Measurements from ENCODE around the gene PAN2. TPM values are rescaled to one million over a fixed set of nuclear protein-coding genes. Genes with fewer than 3 reads are reported as not detected.
"Not testable (repeated sequence)": the region's sequence is repeated elsewhere in the genome, so short reads cannot be mapped to it uniquely, and the experiment has no call there.

Gene PAN2
- total RNA-seq, 1 donor from 2014 or later, result 55.6 TPM

DNA sequence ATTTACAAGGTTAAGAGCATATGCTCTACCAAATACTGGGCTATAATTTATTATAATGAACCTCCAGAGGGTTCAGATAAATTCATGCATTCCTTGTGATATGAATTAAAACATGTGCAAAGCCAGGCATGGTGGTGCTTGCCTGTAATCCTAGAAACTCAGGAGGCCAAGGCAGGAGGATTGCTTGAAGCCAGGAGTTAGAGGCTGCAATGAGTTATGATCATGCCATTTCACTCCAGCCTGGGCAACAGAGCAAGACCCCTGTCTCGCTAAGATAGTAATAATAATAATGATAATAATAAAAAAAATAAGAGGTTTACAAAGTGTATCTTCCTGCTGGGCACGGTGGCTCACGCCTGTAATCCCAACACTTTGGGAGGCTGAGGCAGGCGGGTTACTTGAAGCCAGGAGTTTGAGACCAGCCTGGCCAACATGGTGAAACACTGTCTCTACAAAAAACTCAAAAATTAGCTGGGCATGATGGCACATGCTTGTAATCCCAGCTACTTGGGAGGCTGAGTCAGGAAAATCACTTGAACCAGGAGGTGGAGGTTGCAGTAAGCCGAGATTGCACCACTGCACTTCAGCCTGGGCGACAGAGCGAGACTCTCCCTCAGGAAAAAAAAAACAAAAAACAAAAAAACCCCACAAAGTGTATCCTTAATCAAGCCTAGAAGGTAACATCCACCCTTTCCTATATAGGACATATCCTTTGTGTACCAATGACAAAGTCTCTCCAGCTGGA lies 26.4 kb downstream of the PAN2 start:
- no peak for DNase-seq (ENCODE audit: low spot score)

DNA sequence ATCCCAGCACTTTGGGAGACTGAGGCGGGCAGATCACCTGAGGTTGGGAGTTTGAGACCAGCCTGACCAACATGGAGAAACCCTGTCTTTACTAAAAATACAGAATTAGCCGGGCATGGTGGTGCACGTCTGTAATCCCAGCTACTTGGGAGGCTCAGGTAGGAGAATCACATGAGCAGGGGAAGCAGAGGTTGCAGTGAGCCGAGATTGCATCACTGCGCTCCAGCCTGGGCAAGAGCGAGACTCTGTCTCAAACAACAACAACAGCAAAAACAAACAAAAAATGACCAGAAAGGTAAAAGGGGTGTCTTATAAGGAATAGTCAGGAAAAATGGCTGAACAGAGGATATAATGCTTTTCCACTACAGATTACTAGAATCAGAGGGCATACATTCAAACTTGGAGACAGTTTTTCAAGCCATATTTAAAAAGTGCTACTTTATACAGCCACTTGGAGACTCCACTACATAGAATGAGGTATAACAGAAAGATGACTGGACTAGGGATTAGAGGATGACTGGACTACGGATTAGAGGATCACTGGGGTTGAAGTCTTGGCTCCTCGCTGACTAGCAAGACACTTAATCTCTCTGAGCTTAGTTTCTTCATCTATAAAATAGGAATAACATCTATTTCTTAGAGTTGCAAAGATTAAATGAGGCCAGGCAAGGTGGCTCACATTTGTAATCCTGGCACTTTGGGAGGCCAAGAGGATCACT lies 28.8 kb downstream of the PAN2 start:
- peak; percentile 66 for DNase-seq (ENCODE audit: low spot score)

DNA sequence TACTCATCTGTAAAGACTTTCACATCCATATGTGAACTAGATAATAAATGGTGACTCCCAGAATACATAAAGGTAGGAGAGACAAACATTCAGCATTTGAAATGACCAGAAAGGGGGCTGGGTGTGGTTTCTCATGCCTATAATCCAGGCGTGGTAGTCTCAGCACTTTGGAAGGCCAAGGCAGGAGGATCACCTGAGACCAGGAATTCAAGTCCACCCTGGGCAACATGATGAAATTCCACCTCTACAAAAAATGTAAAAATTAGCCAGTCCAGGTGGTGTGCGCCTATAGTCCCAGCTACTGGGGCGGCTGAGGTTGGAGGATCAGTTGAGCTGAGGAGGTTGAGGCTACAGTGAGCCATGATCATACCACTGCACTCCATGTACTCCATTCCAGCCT lies 29.5 kb downstream of the PAN2 start:
- DNase-seq (ENCODE audit: low spot score), result no peak

DNA sequence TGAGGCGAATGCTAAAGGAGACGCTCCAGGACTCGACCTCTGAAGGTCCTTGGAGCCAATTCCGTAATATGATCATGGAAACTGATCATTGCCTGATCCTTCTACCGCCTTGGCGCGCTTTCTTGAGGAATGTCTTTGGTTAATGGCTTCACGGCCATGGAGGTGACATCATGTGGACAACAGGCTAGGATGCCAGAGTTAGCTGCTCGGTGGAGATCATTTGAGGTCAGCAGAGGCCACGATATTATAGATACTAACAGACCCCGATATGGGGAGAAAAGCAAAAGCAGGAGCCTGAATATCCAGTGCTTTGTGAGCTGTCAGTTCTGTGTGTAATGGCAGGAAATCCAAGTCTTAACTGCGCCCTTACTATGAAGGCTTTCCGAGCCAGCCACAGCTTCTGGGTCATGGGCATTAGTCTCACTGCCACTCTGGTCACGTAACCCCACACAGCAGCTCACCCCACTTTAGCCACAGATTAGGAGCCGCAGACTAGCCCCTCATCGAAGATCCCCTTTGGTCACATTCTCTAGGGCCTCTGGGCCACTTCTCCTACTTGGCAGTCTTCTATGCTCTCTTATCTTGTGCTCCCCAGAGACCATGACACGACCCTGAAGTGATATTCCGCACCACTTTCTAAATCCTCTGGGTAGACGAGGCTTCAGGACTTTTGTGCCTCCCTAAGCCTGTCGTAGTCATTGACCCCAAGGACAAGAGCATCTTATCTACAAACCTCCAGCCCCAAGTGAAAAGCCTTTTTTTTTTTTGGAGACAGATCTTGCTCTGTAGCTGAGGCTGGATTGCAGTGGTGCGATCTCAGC lies 32.9 kb downstream of the PAN2 start:
- no peak for DNase-seq (ENCODE audit: low spot score)

DNA sequence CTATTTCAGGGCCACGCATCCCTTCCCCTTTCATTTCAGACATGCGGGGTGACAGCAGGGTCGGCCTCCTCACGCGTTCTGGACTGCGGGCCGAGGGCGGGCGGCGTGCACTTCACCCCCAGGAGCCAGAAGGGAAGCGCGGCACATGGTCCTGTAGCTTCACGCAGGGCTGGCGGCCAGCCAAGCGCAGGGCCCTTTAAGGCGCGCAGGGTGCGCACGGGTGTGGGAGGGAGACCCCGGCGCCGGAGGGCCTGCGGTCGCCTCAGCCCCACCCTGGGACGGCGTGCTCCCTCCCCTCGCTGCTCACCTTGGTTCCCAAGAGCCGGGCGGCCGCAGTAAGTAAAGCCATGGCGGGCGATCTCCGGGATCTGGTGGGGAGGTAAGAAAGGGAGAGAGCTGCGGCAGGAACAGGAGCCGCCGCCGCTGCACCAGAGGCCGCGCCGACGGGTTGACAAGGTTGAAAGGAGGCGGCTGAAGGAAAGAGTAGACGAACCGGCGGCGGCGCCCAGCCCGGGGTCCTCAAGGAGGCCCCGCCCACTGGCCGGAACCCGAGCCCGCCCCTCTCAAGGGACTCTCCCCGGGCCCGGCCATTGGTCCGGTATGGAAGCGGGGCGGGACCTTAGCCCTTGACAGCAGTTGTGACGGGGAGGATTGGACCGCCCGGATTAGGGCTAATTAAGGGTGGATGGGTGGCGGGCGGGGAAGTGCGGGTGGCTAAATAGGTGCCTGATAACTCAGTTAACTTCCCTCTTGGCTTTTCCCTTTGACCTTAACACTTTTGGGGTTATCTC lies 33.8 kb downstream of the PAN2 start, which contains the start of gene CS:
TSS of gene CS (minus strand) at position 478 of the 791 bp plus-strand sequence. CDS start at position 349, 129 bp downstream.
- DNase-seq (ENCODE audit: low spot score), result peak; percentile 99

DNA sequence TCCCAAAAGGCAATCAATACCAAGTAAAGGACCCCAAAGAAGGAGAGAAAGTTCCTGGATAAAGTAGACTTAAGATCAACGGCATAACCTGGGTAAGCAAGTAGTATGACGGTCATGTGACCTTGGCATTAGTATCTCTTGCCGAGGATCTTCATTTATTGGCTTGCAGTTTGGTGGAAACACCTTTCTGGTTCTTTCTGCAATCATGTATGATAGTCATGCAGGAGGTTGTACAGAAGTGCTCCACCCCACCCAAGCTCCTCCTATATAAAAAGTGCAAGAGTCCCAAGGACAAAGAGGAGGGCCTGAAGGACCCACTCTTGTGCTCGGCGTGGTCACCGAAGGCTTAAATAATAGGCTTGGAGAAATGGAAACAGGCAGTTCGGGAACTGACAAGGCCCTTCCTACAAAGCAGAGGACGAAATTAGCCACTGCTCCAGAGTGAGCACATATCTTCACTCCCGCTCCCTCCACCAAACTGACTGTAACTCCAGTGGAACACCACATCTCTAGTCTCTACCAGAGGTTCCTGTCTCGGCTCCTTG lies 34.4 kb downstream of the PAN2 start:
- DNase-seq (ENCODE audit: low spot score), result no peak

DNA sequence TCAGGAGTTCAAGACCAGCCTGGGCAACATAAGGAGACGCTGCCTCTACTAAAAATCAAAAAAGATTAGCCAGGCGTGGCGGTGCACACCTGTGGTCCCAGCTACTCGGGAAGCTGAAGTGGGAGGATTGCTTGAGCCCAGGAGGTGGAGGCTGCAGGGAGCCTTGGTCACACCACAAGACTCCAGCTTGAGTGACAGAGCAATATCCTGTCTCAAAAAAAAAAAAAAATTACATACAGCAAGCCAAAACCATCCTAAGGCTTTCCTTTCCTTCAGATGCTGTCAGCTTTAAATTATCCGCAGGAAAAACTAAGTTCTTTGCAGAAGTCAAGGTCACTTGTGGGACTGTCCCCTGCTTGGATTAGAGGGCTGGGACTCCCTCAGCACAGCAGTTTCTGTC lies 35.0 kb downstream of the PAN2 start:
- no peak for DNase-seq (ENCODE audit: low spot score)

DNA sequence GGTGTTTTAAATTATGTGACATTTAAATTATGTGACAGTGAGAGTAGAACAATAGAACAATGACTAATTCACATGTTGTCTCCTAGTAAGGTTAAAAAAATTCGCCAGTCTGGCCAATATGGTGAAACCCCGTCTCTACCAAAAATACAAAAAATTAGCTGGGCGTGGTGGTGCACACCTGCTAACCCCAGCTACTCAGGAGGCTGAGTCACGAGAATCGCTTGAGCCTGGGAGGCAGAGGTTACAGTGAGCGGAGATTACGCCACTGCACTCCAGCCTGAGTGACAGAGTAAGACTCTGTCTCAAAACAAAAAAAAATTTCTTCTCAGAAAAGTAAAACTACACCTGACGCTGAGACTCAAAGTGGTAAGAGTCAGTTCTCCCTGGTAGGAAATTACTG lies 36.4 kb downstream of the PAN2 start:
- no peak for DNase-seq (ENCODE audit: low spot score)

DNA sequence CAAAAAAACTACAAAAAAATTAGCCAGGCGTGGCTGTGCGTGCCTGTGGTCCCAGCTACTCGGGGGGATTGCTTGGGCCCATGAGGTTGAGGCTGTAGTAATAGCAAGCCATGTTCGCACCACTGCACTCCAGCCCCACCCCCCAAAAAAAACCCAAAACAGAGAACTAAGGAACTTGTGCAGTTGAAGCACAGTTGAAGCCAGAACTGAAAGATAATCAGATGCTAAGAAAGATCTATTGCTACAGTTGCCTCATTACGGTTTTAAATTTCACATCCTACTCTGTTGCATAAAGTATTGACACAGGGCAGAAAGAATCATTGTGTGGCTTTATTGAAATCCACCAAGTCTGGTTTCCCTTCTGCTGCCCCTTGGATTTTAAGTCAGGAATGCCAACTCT lies 37.5 kb downstream of the PAN2 start:
- DNase-seq (ENCODE audit: low spot score), result no peak

DNA sequence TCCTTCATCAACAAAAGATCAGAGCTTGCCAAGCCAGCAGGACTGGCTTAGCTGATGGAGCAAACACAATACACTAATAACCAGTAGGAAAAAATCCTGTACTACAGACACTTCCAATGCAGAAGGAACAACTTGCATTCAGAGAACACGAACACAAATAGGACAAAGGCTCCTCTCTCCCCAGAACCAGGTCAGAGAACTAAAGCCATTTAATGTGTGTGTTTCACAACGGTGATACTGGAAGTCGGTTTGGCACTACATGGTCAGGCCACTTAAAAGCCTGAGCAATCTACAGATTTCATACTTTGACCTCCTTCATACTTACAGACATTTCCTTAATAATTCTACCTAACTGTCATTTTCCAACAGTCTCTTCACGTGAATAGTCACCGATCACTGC lies 40.0 kb downstream of the PAN2 start:
- no peak for DNase-seq (ENCODE audit: low spot score)

DNA sequence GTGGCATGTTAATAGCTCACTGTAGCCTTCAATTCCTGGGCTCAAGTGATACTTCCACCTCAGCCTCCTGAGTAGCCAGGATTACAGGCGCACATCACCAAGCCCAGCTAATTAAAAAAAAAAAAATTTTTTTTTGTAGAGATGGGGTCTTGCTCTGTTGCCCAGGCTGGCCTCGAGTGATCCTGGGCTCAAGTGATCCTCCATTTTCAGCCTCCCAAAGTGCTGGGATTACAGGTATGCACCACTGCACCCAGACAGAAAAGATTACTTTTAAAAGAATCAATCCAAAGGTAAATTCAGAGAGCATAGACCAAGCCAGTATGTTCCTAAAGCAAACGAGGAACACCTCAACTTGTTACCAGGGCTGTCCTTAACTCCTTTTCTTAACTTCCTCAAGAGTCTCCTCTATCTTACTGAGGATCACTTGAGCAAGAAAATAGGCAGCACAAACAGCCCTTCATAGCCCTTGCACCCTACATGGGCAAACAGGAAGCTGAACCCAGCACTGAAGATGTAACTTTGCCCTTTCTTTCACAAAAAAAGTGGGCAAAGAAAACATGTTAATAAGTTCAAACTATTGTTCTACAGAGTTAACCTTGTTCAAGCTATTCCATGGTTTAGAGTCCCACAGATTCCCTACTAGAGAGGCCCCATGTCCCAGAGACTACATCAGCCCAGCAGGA lies 45.0 kb downstream of the PAN2 start:
- DNase-seq (ENCODE audit: low spot score), result no peak

DNA sequence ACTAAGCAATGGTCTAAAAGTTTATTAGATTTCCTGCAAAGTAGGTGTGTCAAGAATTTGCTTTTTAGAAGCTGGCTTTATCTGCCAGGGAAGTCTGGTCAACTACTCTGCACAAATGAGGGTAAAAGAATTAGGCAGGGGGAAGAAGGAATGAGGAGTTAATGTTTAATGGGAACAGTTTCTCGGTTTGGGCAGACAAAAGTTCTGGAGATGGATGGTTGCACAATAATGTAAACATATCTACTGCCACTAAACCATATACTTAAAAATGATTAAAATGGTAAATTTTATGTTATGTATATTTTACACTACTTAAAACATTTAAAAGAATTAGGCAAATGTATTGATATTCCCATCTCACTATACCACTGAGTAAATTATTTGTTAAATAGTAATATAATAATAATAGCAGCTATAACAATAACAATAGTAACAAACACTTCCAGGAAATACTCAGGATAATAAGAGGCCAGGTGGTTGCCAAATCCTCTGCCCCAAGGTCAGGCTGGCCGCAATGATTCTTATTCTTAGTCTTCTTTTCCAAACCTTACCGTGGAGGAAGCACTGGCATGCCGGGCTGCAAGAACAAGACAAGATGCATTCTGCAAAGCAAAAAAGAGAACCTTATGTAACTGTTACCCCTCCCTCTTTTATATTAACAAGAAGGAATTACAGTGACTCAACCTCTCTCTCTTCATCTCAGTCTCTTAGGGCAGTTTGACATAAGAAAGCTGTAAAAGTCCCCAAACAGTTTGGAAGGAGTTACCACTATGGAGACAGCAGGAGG lies 47.6 kb downstream of the PAN2 start:
- no peak for DNase-seq (ENCODE audit: low spot score)

DNA sequence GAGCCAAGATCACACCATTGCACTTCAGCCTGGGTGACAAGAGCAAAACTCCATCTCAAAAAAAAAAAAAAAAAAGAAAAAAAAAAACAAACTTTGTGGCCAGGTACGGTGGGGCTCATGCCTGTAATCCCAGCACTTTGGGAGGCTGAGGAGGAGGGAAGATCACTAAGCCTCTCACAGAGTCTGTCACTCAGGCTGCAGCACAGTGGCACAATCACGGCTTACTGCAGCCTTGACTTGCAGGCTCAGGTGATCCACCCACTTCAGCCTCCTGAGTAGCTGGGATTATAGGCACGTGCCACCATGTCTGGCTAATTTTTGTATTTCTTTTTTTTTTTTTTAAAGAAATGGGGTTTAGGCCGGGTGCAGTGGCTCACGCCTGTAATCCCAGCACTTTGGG lies 49.5 kb downstream of the PAN2 start:
- not testable (repeated sequence) for DNase-seq (ENCODE audit: low spot score)

DNA sequence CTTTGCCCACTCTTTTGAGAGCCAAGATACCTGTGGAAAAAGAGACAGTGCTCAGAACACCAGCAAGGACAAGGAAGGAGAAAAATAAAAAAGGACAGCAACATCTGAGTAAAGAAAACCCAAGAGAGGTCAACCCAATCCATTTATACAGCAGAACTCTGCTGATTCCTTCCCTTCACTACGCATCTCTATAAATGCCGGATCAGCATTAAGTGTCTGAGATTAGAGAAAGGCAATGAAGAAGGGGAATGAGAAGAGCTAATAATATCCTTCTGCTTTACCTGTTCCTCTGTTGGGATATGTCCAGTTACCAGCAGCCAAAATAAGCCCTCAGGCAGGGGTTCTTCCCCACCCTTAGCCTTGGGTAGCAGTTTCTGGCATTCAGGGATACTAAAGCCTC lies 51.2 kb downstream of the PAN2 start:
- no peak for DNase-seq (ENCODE audit: low spot score)

DNA sequence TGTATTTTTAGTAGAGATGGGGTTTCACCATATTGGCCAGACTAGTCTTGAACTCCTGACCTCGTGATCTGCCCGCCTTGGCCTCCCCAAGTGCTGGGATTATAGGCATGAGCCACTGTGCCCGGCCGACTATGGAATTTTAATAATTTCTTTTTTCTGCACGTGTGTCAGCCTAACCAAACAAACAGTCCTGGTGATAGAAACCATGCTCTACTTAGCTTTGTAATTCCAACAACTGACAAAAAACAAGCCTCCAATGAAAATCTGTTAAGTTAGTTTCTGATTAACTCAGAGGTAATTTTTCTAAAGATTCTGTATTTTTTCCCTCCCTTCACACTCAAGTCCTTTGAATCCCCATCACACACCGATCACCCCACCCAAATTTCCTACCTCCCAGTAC lies 51.8 kb downstream of the PAN2 start:
- DNase-seq (ENCODE audit: low spot score), result no peak

DNA sequence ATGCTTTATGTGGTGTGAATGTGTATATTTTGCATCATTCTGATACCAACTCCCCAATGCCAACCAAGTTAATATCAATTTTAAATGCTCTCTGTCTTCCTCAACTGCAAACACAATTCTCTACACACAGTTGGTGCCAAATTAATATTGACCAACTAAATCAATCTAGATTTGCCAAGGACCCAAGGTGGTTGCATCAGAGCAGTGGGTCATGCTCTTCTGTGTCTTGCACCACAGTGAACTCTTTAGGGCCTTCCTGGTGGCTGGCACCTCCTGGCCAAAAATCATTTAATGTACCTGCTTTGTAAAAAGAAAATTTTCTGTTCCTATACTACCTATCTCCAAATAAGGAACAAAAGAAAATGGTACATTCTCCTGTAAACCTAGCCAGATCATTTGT lies 53.0 kb downstream of the PAN2 start:
- DNase-seq (ENCODE audit: low spot score), result no peak

DNA sequence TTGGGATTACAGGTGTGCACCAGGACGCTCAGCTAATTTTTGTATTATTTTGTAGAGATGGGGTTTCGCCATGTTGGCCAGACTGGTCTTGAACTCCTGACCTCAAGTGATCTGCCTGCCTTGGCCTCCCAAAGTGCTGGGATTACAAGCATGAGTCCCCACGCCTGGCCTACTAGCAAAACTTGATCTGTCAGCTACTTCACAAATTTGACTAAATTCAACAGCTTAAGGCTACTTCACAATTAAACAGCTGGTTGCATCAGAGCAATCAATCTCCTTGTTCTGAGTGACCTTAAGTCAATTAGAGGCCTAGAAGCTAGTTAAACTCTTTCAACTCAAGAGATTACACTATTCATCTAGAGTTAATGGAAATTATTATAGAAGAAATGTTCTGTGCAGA lies 54.9 kb downstream of the PAN2 start:
- DNase-seq (ENCODE audit: low spot score), result no peak

DNA sequence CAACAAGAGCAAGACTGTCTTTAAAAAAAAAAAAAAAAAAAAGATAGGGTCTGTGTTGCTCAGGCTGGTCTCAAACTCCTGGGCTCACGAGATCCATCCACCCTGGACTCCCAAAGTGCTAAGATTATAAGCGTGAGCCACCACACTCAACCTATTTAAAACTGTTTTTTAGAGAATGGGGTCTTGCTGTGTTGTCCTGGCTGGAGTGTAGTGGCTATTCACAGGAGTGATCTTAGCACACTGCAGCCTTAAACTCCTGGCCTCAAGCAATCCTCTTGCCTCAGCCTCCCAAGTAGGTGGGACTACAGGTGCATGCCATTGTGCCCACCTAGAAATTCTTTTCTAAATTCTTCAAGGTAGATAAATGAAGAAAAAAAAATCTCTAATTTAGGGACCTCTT lies 59.5 kb downstream of the PAN2 start:
- DNase-seq (ENCODE audit: low spot score), result no peak

DNA sequence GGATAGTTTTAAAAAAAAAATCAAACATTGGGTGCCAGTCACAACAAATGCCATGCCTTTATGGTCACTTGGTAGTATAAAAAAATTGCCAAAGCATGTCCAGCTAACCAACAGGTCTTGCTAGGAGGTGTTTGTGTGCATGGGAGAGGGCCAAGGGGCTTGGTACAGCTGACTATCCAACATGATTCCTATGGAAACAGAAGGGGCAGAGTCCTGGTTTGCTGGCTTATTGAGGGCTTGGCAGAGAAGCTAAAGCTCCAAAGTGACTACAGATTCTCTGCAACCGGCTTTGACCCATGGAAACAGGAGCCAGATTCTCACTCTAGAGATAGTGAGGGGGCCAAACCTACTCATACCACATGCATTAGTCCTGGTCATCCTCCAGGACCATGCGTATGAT lies 61.3 kb downstream of the PAN2 start:
- DNase-seq (ENCODE audit: low spot score), result not testable (repeated sequence)

DNA sequence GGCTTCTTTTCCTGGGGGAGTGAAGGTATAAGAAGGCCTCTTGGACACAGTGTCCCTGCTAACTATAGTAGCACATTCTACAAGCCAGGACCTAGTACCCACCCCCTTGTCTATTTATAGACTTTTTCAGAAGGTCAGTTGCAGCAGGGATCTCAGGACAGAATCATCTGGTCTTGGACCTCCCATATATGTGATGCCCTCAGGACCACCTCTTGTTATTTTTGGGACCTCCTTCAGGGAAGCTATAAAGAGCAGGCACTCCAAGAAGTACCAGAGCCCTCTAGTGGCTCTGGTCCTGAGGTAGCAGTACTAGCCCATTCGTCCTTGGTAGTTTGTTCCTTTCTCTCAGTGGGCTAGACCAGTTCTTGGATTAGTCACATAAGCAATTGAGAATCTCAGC lies 62.8 kb downstream of the PAN2 start:
- DNase-seq (ENCODE audit: low spot score), result peak; percentile 20

Measured in umbilical cord (tissue), 2 donors.